ENCODE results near the gene HELLS. TPM values are rescaled to one million over a fixed set of nuclear protein-coding genes. Genes with fewer than 3 reads are reported as not detected.

The HELLS gene
- total RNA-seq, 2 experiments from 2014 or later = 146 to 148 TPM

GRCh38 chr10:94578790-94579189 lies 33.2 kb downstream of the HELLS start:
- DNase-seq (no peak), ATAC-seq (no peak)
- Mint-ChIP-seq H3K27ac (no peak overlapping the region), H3K9me3 (no peaks in the 10 kb centered on the region), H3K4me3 (no peak overlapping the region), H3K4me1 (ENCODE audit: low read depth) (no peaks in the 10 kb centered on the region), H3K36me3 (ENCODE audit: low read depth) (peaks cover 48% of the 10 kb centered on the region), H3K27me3 (no peaks in the 10 kb centered on the region)
- intact Hi-C loops (cut with micrococcal nuclease) = no loop called here
- CTCF ChIA-PET = no interaction called here
- POLR2A ChIA-PET = interaction anchor here (1.2 to 1.5 kb wide), 3 partner anchors 15 to 33 kb away, joined by 4 to 5 read pairs (median 5); no protein-coding TSS in a partner anchor
- no peak for TF ChIP-seq CTCF (IDR thresholded peaks at IDR 0.05)

- no peak for TF ChIP-seq CTCF (IDR thresholded peaks at IDR 0.05)
- ATAC-seq = no peak
- DNase-seq = no peak
- intact Hi-C loops (cut with micrococcal nuclease) = no loop called here
- Mint-ChIP-seq H3K36me3 (ENCODE audit: low read depth) (peaks cover 31% of the 10 kb centered on the region), H3K27me3 (no peaks in the 10 kb centered on the region), H3K9me3 (no peaks in the 10 kb centered on the region), H3K27ac (no peak overlapping the region), H3K4me1 (ENCODE audit: low read depth) (no peaks in the 10 kb centered on the region), H3K4me3 (no peak overlapping the region)
- CTCF ChIA-PET = no interaction called here
- POLR2A ChIA-PET = no interaction called here
These were observed 37.5 kb downstream of the HELLS start for GRCh38 chr10:94583124-94583523.

DNA sequence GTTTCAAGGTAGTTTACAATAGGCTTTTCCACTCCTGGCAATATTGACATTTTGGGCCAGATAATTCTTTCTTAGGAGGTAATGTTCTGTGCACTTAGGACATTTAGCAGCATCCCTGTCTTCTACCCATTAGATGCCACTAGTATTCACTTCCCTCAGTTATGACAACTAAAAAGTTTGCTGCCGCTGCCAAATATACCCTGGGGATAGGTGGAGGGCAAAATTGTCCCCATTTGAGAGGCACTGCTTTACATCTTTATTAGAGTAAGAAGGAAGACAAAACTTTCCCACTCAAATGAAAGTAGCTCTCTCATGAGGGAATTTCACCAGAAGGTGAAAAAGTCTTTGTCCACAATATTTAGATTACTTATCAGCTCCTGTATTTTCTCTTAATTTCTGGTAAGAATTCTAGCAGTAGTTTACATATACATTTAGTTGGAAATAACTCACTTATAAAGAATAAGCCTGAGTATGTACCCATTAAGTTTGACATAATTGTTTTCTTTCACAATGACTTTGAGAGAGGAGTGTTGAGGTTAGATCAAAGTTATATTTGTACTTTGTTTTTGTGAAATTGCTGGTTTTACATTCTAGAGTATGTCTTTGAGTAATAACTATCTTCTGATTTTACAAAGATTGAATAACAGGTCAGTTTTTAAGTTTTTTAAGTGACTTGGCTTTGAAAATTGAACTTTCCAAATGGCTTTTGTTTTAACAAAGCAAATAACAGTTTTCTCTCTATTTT lies 46.0 kb downstream of the HELLS start:
- Mint-ChIP-seq H3K27ac (peak overlapping the region; percentile 57), H3K9me3 (no peaks in the 10 kb centered on the region), H3K4me3 (no peak overlapping the region), H3K27me3 (no peaks in the 10 kb centered on the region), H3K4me1 (ENCODE audit: low read depth) (peaks cover 13% of the 10 kb centered on the region), H3K36me3 (ENCODE audit: low read depth) (peaks cover 57% of the 10 kb centered on the region)
- peak; percentile 47 for ATAC-seq
- no peak for TF ChIP-seq CTCF (IDR thresholded peaks at IDR 0.05)
- intact Hi-C loops (cut with micrococcal nuclease) = no loop called here
- no peak for DNase-seq
- CTCF ChIA-PET = no interaction called here
- POLR2A ChIA-PET = interaction anchor here (0.8 kb wide), 1 partner anchor 47 kb away, joined by 3 read pairs; no protein-coding TSS in a partner anchor

DNA sequence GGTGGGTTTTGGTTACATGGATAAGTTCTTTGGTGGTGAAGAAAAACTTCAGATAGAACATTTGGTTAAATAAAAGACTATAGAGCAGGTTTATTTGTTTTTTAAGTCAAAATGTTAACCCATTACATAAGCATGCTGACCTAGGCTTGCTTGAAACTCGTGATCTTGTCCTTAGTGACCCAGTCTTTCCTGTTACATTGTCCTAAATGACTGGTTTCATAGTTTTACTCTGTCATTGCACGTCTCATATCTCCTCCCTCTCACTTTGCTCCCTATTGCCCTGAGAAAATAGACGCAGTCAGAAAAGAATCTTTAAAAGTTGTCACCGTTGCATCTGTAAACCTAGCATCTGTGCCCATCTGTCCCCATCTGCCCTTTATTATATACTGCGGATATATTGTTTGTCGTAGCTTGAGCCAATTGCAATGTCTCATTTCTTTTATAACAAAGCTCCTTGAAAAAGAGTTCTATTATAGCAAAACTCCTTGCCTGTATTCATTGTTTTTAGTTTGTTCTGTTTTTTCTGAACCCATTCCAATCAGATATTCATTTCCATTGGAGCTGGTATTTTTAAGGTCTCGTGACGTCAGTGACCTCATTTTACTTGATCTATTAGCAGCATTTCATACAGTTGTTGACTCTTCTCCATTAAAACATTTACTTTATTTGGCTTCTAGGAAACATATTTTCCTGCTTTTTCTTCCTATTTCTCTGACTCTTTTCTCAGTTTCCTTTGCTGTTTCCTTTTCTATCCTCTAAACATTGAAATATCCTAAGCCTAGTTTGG lies 57.3 kb downstream of the HELLS start:
- H3K27ac Mint-ChIP-seq = no peak overlapping the region
- no peaks in the 10 kb centered on the region for H3K9me3 Mint-ChIP-seq
- TF ChIP-seq CTCF (IDR thresholded peaks at IDR 0.05) = no peak
- ChIA-PET CTCF (no interaction called here), POLR2A (no interaction called here)
- DNase-seq (no peak), ATAC-seq (no peak)
- peaks cover 69% of the 10 kb centered on the region for H3K36me3 Mint-ChIP-seq (ENCODE audit: low read depth)
- H3K4me3 Mint-ChIP-seq = no peak overlapping the region
- intact Hi-C loops (cut with micrococcal nuclease) = no loop called here
- peaks cover 14% of the 10 kb centered on the region for H3K4me1 Mint-ChIP-seq (ENCODE audit: low read depth)
- H3K27me3 Mint-ChIP-seq = no peaks in the 10 kb centered on the region

DNA sequence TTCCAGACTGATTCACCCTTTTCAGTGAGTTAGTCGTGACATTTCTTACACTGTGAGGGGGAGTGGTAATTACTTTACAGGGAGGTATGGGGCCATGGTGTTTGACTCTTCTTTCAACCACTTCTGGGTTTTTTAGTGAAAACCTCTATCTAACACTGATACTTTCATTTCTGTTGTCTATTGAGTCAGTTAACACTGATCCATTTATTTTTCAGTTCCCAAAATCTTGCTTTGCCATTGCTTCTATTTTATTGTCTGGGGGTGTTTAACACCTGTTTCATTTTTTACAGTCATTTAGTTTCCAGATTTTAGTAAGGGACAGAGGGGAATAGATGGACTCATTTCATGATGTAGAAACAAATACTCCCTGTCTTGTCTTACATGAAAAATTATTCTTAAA lies 61.5 kb downstream of the HELLS start:
- peak; percentile 88 for ATAC-seq
- Mint-ChIP-seq H3K4me1 (ENCODE audit: low read depth) (peaks cover 14% of the 10 kb centered on the region), H3K9me3 (no peaks in the 10 kb centered on the region), H3K4me3 (no peak overlapping the region), H3K27me3 (no peaks in the 10 kb centered on the region), H3K36me3 (ENCODE audit: low read depth) (peaks cover 75% of the 10 kb centered on the region), H3K27ac (peak overlapping the region; percentile 60)
- ChIA-PET POLR2A (interaction anchor here (1.3 kb wide), 1 partner anchor 39 kb away, joined by 3 read pairs; no protein-coding TSS in a partner anchor), CTCF (no interaction called here)
- no peak for DNase-seq
- intact Hi-C loops (cut with micrococcal nuclease) = no loop called here
- TF ChIP-seq CTCF (IDR thresholded peaks at IDR 0.05) = no peak
